Measurements from ENCODE around the gene LMTK2. TPM values are rescaled to one million over a fixed set of nuclear protein-coding genes. Genes with fewer than 3 reads are reported as not detected.

The LMTK2 gene
- total RNA-seq, 1 experiment from 2014 or later: 17.8 TPM

DNA sequence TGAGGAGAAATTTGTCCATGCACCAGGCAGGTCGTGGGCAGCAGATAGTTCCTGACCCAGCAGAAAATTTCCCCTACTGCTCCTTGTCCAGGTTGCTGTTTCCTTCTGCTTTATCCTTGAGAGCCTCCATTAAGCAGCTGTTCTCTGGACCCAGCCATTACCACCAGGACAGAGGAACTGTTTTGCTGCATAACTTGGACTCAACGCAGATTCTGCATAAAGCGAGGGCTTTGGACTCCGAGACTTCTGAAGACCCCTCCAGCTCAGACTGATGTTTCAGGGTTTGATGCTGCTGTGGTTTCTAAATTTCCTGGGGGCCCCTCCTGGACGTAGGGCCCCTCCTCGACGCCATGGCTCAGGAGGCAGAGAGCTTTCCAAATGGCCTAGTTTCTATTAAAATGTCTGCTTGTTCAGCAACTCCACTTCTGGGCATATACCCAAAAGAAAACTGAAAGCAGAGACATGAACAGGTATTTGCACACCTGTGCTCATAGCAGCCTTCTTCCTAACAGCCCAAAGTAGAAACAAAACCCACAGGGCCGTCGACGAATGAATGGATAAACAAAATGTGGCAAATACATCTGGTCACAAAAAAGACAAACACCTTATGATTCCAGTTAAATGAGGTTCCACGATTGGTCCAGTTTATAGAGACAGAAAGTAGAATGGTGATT is 28.3 kb upstream of the LMTK2 start (continued):
- no peak for TF ChIP-seq ZBTB33 (IDR thresholded peaks at IDR 0.05; ENCODE audit: extremely low read depth, insufficient replicate concordance, low read length)
- no peak for TF ChIP-seq CEBPB (IDR thresholded peaks at IDR 0.05; ENCODE audit: low read depth)
- TF ChIP-seq POLR2AphosphoS5 (IDR thresholded peaks at IDR 0.05; ENCODE audit: low read depth, low read length): no peak
- no peak for TF ChIP-seq ELF1 (IDR thresholded peaks at IDR 0.05; ENCODE audit: borderline replicate concordance, low read depth)
- TF ChIP-seq, protein P1, sequence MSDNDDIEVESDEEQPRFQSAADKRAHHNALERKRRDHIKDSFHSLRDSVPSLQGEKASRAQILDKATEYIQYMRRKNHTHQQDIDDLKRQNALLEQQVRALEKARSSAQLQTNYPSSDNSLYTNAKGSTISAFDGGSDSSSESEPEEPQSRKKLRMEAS (IDR thresholded peaks at IDR 0.05): no peak
- TF ChIP-seq ZFX (IDR thresholded peaks at IDR 0.05): no peak
- no peak for TF ChIP-seq SP1 (IDR thresholded peaks at IDR 0.05; ENCODE audit: low read depth)
- no peak for TF ChIP-seq SIN3A (IDR thresholded peaks at IDR 0.05; ENCODE audit: low read depth)
- TF ChIP-seq POLR2A (IDR thresholded peaks at IDR 0.05; ENCODE audit: borderline replicate concordance, extremely low read depth, insufficient read depth, insufficient read length): no peak
- TF ChIP-seq EZH2phosphoT487 (IDR thresholded peaks at IDR 0.05; ENCODE audit: borderline replicate concordance): no peak
- no peak for TF ChIP-seq EZH2 (IDR thresholded peaks at IDR 0.05)
- TF ChIP-seq TCF7L2 (IDR thresholded peaks at IDR 0.05; ENCODE audit: borderline replicate concordance, extremely low read depth, insufficient read depth, insufficient read length): no peak
- TF ChIP-seq SRF (IDR thresholded peaks at IDR 0.05; ENCODE audit: low read depth): no peak
- TF ChIP-seq ZNF274 (IDR thresholded peaks at IDR 0.05; ENCODE audit: low read depth, low read length): no peak

Measured in HCT116 (cell line).